Measurements from ENCODE around the gene EXT2.

The EXT2 gene

DNA sequence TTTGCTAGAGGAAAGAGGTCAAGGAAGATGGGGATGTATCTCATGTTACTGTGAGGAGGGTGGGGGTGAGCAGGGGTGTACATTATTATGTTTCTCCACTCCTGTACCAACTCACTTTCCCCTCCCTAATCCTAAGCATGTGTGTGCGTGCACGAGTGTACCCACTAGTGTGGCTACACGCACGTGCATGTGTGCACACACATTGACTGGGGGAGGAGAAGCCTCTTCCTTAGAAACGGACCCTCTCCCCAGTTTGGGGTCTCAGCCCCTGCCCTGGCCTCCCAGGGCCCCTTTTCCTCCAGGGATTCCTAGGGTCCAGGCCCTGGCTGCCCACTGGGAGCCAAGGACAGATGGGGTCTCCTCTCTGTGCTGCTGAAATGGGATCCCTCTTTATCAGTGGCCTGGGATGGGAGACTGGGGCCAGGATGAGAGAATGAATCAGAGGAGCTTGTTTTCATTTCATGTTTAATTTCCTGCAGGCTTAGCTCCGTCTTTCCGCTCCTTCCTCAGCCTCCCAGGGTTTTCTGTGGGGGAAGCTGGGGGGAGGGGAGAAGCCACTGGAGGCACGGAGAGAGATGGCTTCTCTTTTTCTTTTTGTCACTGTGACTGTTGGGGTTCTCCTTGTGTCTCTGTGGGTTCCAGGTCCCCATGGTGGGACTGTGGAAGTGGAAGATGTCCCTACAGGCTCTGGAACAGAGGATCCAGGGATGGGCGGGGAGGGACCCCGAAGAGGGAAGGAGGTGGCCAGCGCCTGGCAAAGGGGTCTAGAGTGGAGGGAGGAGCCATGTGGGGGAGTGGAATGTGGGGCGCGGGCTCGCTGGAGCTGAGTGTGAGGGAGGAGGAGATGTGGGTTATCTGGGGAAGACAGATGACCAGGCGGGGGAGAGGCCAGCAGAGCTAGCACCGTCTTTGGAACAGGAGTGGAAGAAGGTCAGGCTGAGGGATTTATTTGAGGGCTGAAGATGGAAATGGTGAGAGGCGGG is 174.2 kb downstream of the EXT2 start:
- in situ Hi-C loops (cut with HindIII; ENCODE audit: low sequenced_read_pairs): no loop called here
- DNase-seq (ENCODE audit: low read depth, low spot score): peak; percentile 58
- H3K4me3 ChIP-seq (ENCODE audit: low read depth, low read length): no peak overlapping the region
- no peak for TF ChIP-seq CTCF (IDR thresholded peaks at IDR 0.05; ENCODE audit: low read depth, low read length)

DNA sequence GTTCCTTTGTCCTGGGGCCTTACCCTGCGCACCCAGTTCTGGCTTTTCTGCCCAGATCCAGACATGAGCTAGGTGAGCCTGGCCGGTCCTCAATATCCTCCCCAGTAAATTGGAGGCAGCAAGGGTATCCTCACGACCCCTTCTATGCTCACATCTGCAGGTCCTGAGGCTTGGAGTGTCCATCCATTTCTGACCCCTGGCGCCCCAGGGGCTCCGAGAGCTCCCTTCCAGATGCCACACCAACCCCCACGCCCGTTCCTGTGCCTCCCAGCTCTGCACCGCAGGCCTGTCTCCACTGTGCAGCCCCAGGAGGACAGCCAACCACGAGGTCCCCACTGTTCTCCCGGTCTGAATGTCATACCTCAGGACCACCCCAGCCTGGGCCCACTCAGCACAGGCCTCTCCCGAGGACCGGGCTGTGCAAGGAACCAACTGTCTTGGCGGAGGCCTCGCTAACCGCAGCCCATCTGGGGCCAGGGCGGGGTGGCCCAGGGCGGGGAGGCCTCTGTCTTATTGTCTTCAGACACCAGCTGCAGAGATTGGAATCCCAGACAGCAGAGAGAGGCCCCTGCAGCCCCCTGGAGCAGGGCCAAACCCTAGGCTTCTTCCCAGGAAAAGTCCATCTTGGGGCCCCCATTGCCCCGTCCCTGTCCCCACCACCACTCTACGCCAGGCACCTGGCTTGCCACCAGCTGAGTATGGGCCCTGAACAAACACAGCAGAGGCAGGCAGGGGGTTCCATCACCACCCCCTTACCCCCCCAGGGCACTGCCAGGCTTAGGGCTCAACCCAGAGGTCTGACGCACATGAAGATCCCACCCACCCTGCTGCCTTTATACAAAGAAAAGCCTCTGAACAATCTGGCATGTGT is 175.2 kb downstream of the EXT2 start:
- H3K4me3 ChIP-seq (ENCODE audit: low read depth, low read length): no peak overlapping the region
- in situ Hi-C loops (cut with HindIII; ENCODE audit: low sequenced_read_pairs): no loop called here
- no peak for TF ChIP-seq CTCF (IDR thresholded peaks at IDR 0.05; ENCODE audit: low read depth, low read length)
- no peak for DNase-seq (ENCODE audit: low read depth, low spot score)

DNA sequence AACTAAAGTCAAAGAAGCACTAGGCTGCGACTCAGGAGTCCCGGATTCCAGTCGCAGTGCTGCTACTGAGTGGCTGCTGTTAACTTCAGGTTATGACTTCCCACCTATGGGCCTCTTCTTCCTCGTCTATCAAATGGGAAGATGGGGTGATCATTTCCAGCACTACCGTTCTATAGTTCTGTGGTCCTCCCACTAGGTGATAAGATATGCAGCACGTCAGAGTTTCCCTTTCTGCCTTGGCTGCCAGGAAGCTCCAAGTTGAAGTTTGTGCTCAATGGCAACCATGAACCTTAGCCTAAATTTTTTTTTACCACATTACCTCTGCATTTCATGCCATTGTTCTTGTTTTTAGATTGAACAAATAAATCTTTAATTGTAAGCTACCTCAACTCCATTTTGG is 175.8 kb downstream of the EXT2 start:
- H3K4me3 ChIP-seq (ENCODE audit: low read depth, low read length): no peak overlapping the region
- in situ Hi-C loops (cut with HindIII; ENCODE audit: low sequenced_read_pairs): no loop called here
- DNase-seq (ENCODE audit: low read depth, low spot score): no peak
- TF ChIP-seq CTCF (IDR thresholded peaks at IDR 0.05; ENCODE audit: low read depth, low read length): no peak

DNA sequence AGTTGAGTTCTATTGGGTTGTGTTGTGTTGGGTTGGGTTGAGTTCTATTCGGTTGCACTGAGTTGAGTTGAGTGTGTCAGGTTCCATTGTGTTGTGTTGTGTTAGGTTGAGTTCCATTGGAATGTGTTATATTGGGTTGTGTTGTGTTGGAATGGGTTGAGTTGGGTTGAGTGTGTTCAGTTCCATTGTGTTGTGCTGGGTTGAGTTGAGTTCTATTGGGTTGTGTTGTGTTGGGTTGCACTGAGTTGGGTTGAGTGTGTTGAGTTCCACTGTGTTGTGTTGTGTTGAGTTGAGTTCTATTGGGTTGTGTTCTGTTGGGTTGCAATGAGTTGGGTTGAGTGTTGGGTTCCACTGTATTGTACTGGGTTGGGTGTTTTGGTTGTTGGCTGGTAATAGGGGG is 178.9 kb downstream of the EXT2 start:
- in situ Hi-C loops (cut with HindIII; ENCODE audit: low sequenced_read_pairs): no loop called here
- DNase-seq (ENCODE audit: low read depth, low spot score): no peak
- H3K4me3 ChIP-seq (ENCODE audit: low read depth, low read length): no peak overlapping the region
- TF ChIP-seq CTCF (IDR thresholded peaks at IDR 0.05; ENCODE audit: low read depth, low read length): no peak

GRCh38 chr11:44275241-44275640 is 179.8 kb downstream of the EXT2 start:
- no peak overlapping the region for H3K4me3 ChIP-seq (ENCODE audit: low read depth, low read length)
- in situ Hi-C loops (cut with HindIII; ENCODE audit: low sequenced_read_pairs): no loop called here
- TF ChIP-seq CTCF (IDR thresholded peaks at IDR 0.05; ENCODE audit: low read depth, low read length): no peak
- DNase-seq (ENCODE audit: low read depth, low spot score): no peak

- no peak for DNase-seq (ENCODE audit: low read depth, low spot score)
- in situ Hi-C loops (cut with HindIII; ENCODE audit: low sequenced_read_pairs): no loop called here
Measured at GRCh38 chr11:44275961-44276550, 180.6 kb downstream of the EXT2 start.

More at GRCh38 chr11:44275961-44276550, 180.6 kb downstream of the EXT2 start:
- H3K4me3 ChIP-seq (ENCODE audit: low read depth, low read length): no peak overlapping the region
- TF ChIP-seq CTCF (IDR thresholded peaks at IDR 0.05; ENCODE audit: low read depth, low read length): no peak

Measured in astrocyte of the spinal cord (primary cell).